ENCODE data around the gene CAMKK2.
"Not testable (repeated sequence)": the region's sequence is repeated elsewhere in the genome, so short reads cannot be mapped to it uniquely, and the experiment has no call there.

CAMKK2 gene

DNA sequence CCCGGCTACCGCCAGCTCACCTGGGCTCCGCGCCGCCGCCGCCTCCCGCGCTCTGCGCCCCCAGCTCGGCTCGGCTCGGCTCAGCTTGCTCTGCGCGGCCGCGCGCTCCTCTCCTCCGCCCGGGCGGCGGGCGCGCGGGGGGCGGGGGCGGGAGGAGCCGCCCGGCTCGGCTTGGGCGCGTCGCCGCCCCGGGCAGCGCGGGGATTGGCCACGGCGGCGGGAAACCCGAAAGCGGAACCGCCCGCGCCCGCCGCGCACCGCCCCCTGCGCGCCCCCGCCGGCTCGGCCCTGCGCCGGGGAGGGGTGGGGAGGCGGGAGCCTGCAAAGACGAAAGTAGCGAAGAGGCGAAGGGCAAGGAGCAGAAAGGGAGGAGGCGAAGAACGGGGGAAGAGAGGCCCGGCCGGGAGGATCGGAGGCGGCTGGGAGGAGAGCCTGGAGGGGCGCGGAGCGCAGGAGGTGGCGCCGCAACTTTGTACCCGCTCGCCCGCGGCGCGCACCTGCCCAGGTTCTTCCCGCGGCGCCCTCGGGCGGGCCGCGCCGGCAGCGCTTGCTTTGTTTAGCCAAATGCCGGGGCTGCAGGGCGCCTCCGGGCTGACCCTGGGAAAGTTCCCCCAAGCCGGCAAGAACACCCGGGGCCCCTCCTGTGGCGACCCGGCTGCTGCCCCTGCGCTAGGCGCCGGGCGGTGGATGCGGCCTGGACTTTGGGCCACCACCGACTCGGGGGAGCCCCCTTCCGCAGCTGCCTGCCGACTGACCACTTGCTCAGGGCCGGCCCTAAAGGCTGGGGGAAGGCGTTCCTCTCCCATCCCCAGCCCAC lies at the start of gene CAMKK2:
Gene CAMKK2, minus strand, starts transcription at position 92 of the 817 bp plus-strand sequence. CDS start 22,183 bp downstream, outside the sequence.
- DNase-seq (ENCODE audit: low read depth), result peak; percentile 62

DNA sequence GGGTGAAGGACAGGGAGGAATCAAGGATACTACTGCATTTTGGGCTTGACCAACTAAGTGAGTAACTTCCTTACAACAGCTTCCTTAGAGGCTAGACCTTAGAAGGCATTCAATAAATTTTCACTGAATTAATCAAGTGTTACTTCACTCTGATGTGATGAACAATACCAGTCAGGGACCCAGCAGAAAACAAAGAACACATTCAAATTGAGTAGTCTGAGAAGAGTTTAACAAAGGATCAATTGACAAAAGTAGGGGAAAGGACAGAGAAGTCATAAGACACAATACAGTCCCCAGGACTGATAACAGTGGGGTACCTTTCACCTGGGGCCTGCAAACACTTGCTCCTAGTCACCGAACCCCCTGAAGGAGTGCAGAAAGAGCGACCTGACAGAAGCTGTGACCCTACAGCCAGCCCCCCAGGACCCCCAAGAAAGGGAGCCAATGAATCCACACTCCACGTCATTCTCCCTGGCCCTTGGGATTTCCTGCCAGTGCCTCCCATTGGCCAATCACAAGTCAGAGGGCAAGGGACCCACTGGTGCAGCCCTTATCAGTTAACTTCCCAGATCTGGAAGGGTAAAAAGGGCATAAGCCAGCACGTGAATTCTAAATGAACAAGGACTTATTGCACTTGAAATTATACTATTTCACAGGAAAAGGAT lies 48.8 kb upstream of the CAMKK2 start:
- DNase-seq (ENCODE audit: low read depth), result no peak

DNA sequence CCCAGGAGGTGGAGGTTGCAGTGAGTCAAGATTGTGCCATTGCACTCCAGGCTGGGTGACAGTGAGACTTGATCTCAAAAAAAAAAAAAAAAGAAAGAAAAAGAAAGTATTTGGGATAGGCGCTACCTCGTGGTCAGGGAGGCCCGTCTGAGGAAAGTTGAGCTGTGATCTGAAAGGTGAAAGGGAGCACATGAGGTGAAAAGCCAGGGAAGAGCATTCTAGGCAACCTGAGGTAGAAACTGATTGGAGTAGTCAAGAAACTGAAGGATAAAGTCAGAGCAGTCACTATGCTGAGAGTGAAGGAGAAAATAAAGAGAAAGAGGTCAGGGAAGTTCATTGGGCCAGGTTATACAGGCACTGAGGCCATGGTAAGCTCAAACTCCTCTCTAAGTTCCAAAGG lies 48.0 kb upstream of the CAMKK2 start:
- no peak for DNase-seq (ENCODE audit: low read depth)

DNA sequence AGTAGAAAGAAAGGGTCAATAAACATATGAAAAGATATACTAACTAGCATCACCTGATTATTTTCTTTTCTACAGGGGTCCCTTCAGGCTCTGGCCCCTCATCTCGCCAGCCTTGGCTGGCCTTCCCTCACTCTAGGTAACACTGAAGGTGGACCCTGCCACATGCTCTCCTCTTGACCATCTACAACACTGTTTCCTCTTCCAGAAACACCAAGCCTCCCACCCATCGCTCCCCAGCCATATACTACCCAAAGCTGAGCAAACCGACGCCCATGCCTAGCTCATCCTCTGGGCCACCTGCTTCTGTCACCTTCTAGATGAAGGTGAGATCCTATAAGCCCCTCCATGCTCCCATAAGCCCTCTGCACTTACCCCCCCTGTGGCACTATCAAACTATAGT lies 40.9 kb upstream of the CAMKK2 start:
- no peak for DNase-seq (ENCODE audit: low read depth)

DNA sequence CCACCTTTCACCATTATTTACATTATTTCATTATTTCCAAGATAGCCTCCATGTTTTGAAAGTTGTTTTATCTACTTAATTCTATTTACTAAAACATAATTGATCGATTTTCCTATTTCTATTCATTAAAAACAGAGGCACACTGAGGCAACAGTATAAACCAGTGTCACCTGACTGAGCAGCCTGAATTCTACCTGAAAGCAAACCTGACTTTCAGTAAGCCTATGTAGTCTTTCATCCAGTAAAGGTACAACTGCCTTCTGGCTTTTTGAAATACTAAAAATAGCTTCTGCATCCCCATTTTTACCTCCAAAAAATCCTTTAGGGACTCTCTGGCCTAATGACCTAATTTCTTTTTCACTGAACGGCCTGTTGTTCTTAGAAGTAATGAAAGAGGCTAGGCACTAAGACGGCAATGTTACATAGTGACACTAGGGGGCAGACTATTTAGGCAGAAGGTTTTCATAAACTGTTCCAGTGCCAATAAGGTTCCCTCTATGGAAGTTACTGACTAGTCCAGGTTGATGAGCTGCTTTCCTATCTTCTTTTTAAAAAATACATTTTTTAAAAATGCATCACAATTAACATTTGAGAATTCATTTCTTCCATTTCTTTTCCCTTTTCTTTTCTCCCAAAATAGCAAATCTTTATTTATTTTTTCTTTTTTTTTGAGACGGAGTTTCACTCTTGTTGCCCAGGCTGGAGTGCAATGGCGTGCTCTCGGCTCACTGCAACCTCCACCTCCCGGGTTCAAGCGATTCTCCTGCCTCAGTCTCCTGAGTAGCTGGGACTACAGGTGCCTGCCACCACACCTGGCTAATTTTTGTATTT lies 38.2 kb upstream of the CAMKK2 start:
- peak; percentile 77 for DNase-seq (ENCODE audit: low read depth)

DNA sequence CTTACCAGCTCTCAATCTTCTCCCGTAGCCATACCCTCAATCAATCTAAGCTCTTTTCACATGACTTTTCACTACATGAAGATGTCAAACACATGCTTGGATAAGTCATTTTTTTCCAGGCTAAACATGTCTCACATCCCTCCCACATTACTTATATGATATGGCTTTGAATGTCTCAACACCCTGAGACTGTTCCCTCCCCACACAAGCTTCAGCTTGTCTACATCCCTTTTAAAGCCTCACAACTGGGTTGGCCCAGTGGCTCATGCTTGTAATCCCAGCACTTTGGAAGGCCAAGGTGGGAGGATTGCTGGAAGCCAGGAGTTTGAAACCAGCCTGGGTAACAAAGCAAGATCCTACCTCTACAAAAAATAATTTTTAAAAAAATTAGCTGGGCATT lies 37.2 kb upstream of the CAMKK2 start:
- DNase-seq (ENCODE audit: low read depth), result no peak

DNA sequence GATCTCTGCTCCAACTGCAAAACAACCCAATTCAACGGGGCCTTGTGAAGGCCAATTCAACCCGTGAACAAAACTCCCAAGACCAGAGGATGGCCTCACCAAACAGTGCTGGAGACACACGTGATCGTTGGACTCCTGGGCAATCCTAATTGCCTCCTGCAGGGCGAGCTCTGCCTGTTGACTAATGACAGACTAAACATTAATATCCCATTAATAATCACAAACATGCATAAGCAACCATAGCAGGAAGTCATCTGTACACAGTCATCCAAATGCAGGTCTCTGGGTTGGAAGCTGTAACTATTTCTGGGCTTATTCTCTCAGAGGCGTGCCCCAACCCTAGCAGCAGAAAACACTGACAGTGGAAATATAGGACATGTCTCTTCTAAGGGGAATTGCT lies 34.7 kb upstream of the CAMKK2 start:
- no peak for DNase-seq (ENCODE audit: low read depth)

DNA sequence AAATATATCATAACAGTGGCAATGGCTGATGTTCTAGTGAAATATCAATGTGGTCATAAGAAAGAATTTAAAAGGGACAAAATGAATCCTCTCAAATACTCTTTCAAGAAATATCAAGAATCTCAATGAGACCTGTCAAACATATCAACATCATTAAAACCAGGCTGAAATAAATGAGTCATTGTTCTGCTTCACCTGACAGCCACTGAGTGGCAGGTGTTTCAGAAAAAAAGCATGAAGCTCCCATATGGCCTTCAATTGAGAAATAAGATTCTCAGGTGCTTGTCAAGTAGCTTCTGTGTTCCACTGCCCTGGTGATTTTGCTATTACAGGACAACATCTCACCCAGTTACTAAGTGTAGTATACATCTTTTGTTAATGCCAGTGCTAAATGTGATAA lies 34.2 kb upstream of the CAMKK2 start:
- no peak for DNase-seq (ENCODE audit: low read depth)

DNA sequence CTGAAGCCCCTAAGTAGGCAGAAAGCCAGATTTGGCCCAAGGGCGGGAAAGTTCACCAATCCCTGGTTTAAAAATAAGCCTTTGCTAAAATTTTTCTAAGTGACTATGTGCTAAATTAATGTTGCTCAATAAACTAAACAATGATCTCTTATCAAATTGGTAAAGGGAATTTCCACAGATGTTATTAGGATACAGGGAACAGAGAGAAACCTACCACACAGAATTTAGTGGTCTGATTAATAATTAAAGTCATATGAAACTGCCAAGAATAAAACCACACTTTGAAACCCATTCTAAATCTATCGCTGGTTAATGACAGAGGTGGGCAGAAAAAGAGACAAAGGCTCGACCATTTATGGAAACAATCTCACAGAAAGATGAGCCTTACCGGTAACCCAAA lies 33.7 kb upstream of the CAMKK2 start:
- DNase-seq (ENCODE audit: low read depth), result no peak

DNA sequence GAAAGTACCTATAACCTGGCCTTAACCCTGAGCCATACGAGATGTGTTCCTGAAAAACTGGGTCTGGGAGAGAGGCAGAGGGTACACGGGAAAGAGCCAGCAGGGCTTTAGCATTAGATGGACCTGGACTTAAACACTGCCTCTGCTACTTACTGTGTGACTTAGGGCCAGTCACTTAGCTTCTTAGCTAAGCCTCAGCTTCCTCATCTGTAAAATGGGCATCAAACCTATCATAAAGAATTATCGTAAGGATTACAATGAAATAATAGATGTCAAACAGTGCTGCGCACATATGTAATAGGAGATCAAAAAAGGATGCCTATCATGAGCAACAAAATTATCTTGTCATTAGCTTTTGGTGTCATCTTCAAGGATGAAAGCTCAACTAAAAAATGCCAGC lies 32.1 kb upstream of the CAMKK2 start:
- DNase-seq (ENCODE audit: low read depth), result no peak

DNA sequence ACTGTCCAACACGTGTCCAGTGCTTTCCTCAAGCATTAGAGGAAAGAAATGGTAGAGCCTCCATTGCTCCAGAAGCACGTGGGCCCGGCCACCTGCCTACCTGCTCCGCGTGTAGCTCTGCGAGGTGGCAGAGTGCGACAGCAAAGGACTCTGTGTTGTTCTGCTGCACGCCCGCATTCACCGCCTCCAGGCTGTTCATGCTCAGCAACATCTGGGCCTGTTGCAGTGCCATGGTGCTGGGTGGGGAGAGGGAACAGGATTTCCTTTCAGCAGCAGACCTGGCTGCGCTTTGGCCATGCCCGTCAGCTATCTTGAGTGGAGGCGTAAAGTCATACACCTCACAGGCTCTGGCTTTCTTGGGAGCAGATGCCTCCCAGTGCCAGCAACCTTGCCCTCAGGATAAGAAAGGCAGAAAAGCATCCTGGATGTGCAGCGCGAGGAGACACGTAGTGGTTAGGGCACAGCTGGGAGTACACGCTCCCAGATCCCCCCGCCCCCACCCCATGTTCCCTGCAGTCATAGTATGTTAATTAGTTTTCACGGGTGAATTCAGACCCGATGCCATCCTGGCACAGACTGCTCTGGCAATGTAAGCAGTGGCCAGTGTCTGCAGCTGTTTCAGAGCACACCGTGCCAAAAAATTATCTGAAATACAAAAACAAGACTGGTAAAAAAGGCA lies 30.6 kb upstream of the CAMKK2 start:
- DNase-seq (ENCODE audit: low read depth), result no peak

DNA sequence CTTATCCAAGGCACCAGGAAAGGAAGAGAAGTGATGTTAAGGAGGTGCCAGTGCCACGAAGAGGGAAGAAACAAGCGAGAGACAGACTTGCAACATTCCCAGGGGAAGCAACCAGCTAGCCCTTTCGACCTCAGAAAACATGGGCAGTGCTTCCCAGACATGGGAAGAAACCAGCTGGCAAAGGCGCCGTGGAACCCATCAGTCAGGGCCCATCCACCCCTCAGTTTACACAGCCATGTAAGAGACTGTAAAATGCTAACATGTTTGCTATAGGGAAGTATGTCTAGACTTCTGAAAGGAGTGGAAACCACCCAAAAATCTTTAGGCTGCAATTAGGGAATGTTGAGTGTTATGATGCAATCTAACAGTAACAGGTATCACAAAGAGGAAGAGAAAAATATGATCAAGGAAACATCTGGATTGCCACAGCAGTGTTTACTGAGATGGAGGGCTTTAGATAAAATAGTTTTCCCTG lies 29.4 kb upstream of the CAMKK2 start:
- DNase-seq (ENCODE audit: low read depth), result no peak

DNA sequence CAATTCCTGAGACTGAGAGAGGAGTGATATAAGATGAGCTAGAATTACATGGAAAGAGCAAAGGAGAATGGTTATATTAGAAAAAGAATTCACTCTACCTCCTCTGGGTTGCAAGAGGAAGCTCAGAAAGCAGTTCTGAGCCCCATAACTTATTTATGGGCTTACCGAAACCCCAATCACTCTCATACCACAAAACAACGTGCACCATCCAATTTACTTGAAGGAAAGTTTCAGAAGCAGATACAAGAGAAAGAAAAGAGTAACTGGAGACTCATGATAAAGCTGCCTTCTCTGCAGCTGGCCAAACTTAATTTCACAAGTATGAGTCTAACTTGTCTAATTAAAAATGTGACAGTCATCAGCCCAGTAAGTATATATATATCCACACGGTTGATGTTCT lies 27.4 kb upstream of the CAMKK2 start:
- DNase-seq (ENCODE audit: low read depth), result no peak

DNA sequence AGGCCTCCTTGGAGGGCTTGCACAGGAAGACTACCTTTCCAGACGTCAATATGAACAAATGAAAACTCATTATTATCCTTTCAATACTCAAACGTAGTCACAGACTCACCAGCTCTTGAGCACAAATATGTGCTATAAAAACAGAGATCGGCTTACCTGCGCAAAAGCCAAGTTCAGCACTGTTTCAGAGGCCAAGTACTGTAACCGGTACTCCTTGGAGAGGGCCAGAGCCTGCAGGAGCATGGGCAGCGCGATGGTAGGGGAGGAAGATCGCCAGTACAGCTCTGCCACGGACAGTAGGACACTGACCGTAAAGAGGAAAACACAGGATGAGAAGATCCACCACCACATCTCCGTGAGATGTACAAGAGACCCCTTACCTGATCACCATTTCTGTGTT lies 21.6 kb upstream of the CAMKK2 start:
- DNase-seq (ENCODE audit: low read depth), result no peak

DNA sequence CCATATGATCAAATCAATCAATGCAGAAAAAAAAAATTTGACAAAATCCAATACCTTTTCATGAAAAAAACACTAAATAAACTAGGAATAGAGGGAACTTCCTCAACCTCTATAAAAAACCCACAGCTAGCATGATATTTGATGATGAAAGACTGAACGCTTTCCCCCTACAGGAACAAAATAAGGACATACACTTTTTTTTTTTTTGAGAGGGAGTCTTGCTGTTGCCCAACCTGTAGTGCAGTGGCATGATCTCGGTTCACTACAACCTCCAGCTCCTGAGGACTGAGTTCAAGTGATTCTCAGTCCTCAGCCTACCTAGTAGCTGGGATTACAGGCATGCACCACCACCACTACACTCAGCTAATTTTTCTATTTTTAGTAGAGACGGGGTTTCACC lies 17.9 kb upstream of the CAMKK2 start:
- no peak for DNase-seq (ENCODE audit: low read depth)

DNA sequence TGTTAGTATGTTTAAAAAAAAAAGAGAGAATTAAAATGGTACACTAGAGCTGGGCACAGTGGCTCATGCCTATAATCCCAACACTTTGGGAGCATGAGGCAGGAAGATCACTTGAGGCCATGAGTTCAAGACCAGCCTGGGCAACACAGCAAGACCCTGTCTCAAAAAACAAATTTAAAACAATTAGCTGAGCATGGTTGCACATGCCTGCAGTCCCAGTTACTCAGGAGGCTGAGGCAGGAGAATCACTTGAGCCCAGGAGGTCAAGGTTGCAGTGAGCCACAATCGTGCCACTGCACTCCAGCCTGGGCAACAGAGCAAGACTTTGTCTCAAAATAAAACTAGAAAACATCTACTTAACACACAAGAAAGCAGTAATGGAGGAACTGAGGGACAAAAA lies 13.7 kb upstream of the CAMKK2 start:
- not testable (repeated sequence) for DNase-seq (ENCODE audit: low read depth)

DNA sequence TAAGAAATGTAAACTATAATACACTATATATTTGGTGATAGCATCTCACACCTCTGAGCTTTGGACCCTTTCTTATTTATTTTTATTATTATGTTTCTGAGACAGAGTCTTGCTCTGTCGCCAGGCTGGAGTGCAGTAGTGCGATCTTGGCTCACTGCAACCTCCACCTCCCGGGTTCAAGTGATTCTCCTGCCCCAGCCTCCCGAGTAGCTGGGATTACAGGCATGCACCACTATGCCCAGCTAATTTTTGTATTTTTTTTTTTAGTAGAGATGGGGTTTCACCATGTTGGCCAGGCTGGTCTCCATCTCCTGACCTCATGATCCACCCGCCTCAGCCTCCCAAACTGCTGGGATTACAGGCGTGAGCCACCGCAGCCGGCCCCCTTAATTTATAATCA lies 10.9 kb upstream of the CAMKK2 start:
- DNase-seq (ENCODE audit: low read depth), result not testable (repeated sequence)

DNA sequence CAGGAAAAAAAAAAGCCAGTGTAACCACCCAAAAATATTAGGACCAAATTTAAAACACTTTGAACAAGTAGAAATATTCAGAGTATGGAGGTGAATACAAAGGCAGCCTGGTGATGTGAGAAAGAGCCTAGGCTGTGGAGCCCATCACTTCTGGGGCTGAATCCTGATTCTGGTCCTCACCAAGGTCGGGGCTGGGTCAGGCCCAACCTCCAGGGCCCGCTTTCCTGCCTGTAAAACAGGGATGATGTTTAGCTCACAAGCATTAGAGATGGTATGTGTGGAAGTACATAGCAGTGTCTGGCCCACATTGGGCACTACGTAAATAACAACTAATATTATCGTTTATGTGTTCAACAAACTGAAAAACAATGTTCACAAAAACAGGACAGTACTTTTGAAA lies 7.8 kb upstream of the CAMKK2 start:
- no peak for DNase-seq (ENCODE audit: low read depth)

DNA sequence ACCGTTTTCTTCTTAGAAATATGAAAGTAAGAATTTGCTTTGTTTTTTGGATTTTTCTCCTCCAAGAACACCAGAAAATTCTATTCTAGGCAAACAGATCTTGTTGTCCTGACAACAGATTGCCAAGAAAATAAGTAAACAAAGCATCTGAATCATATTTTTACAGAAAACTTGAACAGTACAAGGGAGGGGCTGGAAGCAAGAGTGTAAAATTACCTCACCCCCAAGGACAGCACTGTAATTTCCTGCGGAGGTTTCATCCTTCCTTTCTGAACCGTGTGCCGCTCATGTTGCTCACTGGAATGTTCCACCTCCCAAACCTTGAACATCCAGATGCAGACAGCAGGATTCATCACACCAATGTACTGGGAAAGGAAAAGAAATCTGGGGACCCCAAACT lies 5.4 kb upstream of the CAMKK2 start:
- peak; percentile 28 for DNase-seq (ENCODE audit: low read depth)

DNA sequence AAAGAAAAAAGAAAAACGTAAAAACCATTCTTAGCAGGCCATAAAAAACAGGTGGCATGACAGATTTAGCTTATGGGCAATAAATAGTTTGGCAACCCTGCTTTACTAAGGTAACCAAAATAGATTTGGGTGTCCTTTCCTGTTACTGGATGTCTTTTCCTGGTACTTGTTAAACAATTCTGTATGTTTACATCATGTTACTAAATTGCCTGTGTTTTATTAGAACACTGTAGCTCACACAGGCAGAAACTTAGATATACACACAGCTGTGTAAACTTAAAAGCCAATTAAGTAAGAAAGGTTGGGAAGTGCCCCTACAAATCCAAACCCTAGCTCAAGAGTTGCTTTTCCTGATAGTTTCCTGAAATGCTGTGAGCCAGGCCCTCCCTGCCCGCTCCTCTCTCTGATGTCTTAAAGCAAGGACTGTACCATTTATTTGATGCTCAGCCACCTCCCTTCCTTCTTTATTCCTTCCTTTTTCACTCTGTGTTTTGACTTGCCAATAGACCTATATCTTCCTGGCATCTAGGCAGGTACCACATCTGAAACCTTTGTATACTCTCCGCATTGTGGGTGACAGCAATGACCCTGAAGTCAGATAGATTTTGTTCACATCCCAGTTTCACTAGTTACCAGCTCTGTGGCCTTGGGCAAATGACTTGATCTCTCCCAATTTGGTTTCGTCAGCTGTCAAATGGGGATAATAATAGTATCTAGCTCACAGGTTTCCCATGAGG lies 3.7 kb upstream of the CAMKK2 start:
- DNase-seq (ENCODE audit: low read depth), result no peak

DNA sequence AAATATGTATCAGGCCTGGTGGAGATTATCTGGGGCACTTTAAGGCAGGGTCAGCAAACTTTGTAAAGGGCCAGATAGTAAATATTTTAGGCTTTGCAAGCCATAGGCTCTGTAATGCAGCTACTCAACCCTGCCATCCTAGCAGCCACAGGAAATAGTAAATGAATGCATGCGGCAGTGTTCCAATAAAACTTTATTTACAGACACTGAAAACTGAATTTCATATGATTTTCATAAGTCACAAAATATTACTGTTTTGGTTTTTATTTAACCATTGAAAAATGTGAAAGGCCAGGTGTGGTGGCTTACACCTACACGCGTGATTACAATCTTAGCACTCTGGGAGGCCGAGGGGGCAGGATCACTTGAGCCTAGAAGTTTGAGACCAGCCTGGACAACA lies 3.2 kb upstream of the CAMKK2 start:
- DNase-seq (ENCODE audit: low read depth), result no peak
